ENCODE data around the gene SS18L1. TPM values are rescaled to one million over a fixed set of nuclear protein-coding genes. Genes with fewer than 3 reads are reported as not detected.

Gene SS18L1
- total RNA-seq, 1 donor from 2014 or later, result 19.9 TPM

GRCh38 chr20:62205618-62206387 lies 62.2 kb downstream of the SS18L1 start:
- DNase-seq (ENCODE audit: extremely low spot score, unreplicated experiment), result no peak
- Mint-ChIP-seq H3K4me1 (ENCODE audit: unreplicated experiment) (peaks cover 28% of the 10 kb centered on the region), H3K27ac (ENCODE audit: unreplicated experiment) (no peak overlapping the region), H3K9me3 (ENCODE audit: unreplicated experiment) (no peaks in the 10 kb centered on the region), H3K27me3 (ENCODE audit: unreplicated experiment) (no peaks in the 10 kb centered on the region), H3K36me3 (ENCODE audit: unreplicated experiment) (peaks cover 3% of the 10 kb centered on the region), H3K4me3 (ENCODE audit: unreplicated experiment) (no peak overlapping the region)
- no peak for TF ChIP-seq CTCF (IDR thresholded peaks at IDR 0.05)

- H3K36me3 Mint-ChIP-seq (ENCODE audit: unreplicated experiment), result peaks cover 3% of the 10 kb centered on the region
- TF ChIP-seq CTCF (IDR thresholded peaks at IDR 0.05), result no peak
Measured at GRCh38 chr20:62206388-62206775, 62.8 kb downstream of the SS18L1 start.

GRCh38 chr20:62208061-62208794 lies 64.7 kb downstream of the SS18L1 start:
- Mint-ChIP-seq H3K36me3 (ENCODE audit: unreplicated experiment) (no peaks in the 10 kb centered on the region), H3K27me3 (ENCODE audit: unreplicated experiment) (peaks cover 2% of the 10 kb centered on the region), H3K4me1 (ENCODE audit: unreplicated experiment) (peaks cover 12% of the 10 kb centered on the region), H3K9me3 (ENCODE audit: unreplicated experiment) (no peaks in the 10 kb centered on the region), H3K4me3 (ENCODE audit: unreplicated experiment) (no peak overlapping the region), H3K27ac (ENCODE audit: unreplicated experiment) (no peak overlapping the region)
- no peak for DNase-seq (ENCODE audit: extremely low spot score, unreplicated experiment)
- TF ChIP-seq CTCF (IDR thresholded peaks at IDR 0.05), result no peak

More at GRCh38 chr20:62206388-62206775, 62.8 kb downstream of the SS18L1 start:
- Mint-ChIP-seq H3K27ac (ENCODE audit: unreplicated experiment) (no peak overlapping the region), H3K4me1 (ENCODE audit: unreplicated experiment) (peaks cover 28% of the 10 kb centered on the region), H3K27me3 (ENCODE audit: unreplicated experiment) (no peaks in the 10 kb centered on the region), H3K9me3 (ENCODE audit: unreplicated experiment) (no peaks in the 10 kb centered on the region), H3K4me3 (ENCODE audit: unreplicated experiment) (no peak overlapping the region)
- DNase-seq (ENCODE audit: extremely low spot score, unreplicated experiment), result no peak

GRCh38 chr20:62208795-62209755 lies 65.5 kb downstream of the SS18L1 start:
- no peak overlapping the region for H3K27ac Mint-ChIP-seq (ENCODE audit: unreplicated experiment)
- DNase-seq (ENCODE audit: extremely low spot score, unreplicated experiment), result no peak
- no peaks in the 10 kb centered on the region for H3K36me3 Mint-ChIP-seq (ENCODE audit: unreplicated experiment)
- H3K27me3 Mint-ChIP-seq (ENCODE audit: unreplicated experiment), result peaks cover 2% of the 10 kb centered on the region
- TF ChIP-seq CTCF (IDR thresholded peaks at IDR 0.05), result no peak
- peaks cover 7% of the 10 kb centered on the region for H3K4me1 Mint-ChIP-seq (ENCODE audit: unreplicated experiment)
- H3K9me3 Mint-ChIP-seq (ENCODE audit: unreplicated experiment), result no peaks in the 10 kb centered on the region
- no peak overlapping the region for H3K4me3 Mint-ChIP-seq (ENCODE audit: unreplicated experiment)
